Measurements from ENCODE around the gene LRRC14B.

DNA sequence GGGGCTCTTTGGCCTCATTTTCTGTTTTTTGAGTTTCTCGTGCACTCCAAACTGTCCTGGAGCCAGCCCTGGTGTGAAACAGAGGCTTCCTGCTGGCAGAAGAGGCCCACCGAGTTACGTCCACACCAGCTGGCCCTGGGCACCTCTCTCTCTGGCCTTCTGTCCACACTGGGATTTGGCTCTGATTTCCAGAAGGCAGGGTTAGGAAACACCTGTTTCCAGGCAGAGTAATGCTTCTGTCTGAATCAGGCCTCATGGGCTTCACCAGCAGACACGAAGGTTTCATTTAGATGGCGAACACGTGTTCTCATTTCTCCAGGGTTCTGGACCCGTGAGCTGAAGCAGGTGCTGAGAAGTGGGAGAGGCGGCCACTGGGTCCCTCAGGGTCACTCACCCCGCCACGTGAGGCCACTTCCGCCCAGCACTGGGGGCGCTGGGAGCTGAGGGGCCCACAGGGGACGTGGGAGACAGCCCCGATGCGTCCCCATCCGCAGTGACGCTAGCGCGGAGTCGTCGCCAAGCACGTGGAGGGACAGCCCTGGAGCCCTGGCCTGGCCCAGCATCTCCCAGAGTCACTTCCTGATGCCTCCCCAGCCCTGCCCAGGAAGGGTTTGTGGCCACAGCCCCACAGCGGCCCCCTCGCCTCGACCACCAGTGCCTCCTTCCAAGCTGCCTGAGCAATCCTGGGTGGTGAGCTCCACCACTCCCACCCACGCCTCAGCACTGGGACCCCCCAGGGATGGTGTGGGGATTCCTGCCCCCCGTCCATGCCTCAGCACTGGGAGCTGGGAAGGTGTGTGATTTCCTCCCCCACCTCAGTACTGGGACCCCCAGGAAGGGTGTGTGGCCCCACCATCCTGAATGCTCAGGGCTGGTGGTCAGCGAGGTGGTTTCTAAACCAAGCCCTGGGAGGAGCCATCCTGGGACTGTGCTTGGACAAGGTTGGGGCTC is 4.9 kb upstream of the LRRC14B start:
- TF ChIP-seq, protein P1, sequence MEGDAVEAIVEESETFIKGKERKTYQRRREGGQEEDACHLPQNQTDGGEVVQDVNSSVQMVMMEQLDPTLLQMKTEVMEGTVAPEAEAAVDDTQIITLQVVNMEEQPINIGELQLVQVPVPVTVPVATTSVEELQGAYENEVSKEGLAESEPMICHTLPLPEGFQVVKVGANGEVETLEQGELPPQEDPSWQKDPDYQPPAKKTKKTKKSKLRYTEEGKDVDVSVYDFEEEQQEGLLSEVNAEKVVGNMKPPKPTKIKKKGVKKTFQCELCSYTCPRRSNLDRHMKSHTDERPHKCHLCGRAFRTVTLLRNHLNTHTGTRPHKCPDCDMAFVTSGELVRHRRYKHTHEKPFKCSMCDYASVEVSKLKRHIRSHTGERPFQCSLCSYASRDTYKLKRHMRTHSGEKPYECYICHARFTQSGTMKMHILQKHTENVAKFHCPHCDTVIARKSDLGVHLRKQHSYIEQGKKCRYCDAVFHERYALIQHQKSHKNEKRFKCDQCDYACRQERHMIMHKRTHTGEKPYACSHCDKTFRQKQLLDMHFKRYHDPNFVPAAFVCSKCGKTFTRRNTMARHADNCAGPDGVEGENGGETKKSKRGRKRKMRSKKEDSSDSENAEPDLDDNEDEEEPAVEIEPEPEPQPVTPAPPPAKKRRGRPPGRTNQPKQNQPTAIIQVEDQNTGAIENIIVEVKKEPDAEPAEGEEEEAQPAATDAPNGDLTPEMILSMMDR (IDR thresholded peaks at IDR 0.05) = no peak
- no peak for TF ChIP-seq POLR2A (IDR thresholded peaks at IDR 0.05)

All from testis (tissue), 2 donors.